GM19372 (cell line): ENCODE results near the gene TRIM71.
"Not testable (repeated sequence)": the region's sequence is repeated elsewhere in the genome, so short reads cannot be mapped to it uniquely, and the experiment has no call there.

ENCODE experiments used
- ATAC-seq: cut with Tn5 transposase; IDR thresholded peaks from one replicate; pipeline ENCODE4 v1.9.1; 2021; ENCODE audit warnings: mild to moderate bottlenecking, low read depth, moderate library complexity; ENCODE audit not compliant: unreplicated experiment

The TRIM71 gene

GRCh38 chr3:32818970-32819511 lies 1.2 kb downstream of the TRIM71 start:
- no peak for ATAC-seq

GRCh38 chr3:32819551-32820348 lies 2.0 kb downstream of the TRIM71 start:
- no peak for ATAC-seq

GRCh38 chr3:32820430-32820829 lies 2.6 kb downstream of the TRIM71 start:
- no peak for ATAC-seq

- ATAC-seq: no peak
Observed at GRCh38 chr3:32820971-32821685, 3.3 kb downstream of the TRIM71 start.

GRCh38 chr3:32821686-32822296 lies 4.0 kb downstream of the TRIM71 start:
- no peak for ATAC-seq

- ATAC-seq: no peak
Observed at GRCh38 chr3:32822609-32823498, 5.1 kb downstream of the TRIM71 start.

- ATAC-seq: not testable (repeated sequence)
Observed at GRCh38 chr3:32823641-32824184, 5.9 kb downstream of the TRIM71 start.

- ATAC-seq: no peak
Observed at GRCh38 chr3:32825601-32826375, 8.0 kb downstream of the TRIM71 start.

GRCh38 chr3:32831062-32831461 lies 13.3 kb downstream of the TRIM71 start:
- ATAC-seq: no peak

- ATAC-seq: no peak
Observed at GRCh38 chr3:32831791-32832190, 14.0 kb downstream of the TRIM71 start.

GRCh38 chr3:32832193-32832592 lies 14.4 kb downstream of the TRIM71 start:
- ATAC-seq: no peak

GRCh38 chr3:32835049-32835371 lies 17.2 kb downstream of the TRIM71 start:
- ATAC-seq: no peak

- no peak for ATAC-seq
Observed at GRCh38 chr3:32835961-32836360, 18.2 kb downstream of the TRIM71 start.

- no peak for ATAC-seq
Observed at GRCh38 chr3:32836601-32837000, 18.8 kb downstream of the TRIM71 start.

- no peak for ATAC-seq
Observed at GRCh38 chr3:32837366-32837765, 19.6 kb downstream of the TRIM71 start.

- ATAC-seq: no peak
Observed at GRCh38 chr3:32837789-32838188, 20.0 kb downstream of the TRIM71 start.

GRCh38 chr3:32839714-32840085 lies 21.9 kb downstream of the TRIM71 start:
- ATAC-seq: no peak

- no peak for ATAC-seq
Observed at GRCh38 chr3:32840086-32840841, 22.5 kb downstream of the TRIM71 start.

GRCh38 chr3:32841341-32841740 lies 23.5 kb downstream of the TRIM71 start:
- ATAC-seq: no peak
